Thymus (tissue), 11 donors: ENCODE results near the gene FAM240B. TPM values are rescaled to one million over a fixed set of nuclear protein-coding genes. Genes with fewer than 3 reads are reported as not detected.

Experiments
- DNase-seq, 9 donors: peaks; one replicate each; pipeline ENCODE4 v3.0.0-alpha.2; 2013; ENCODE audit warnings: low spot score in 9 of 9, low read depth in 6 of 9, missing footprints in 1 of 9
- H3K27ac ChIP-seq, 2 donors: one replicate each; pipeline ENCODE4 v1.5.1; 2013; ENCODE audit warnings: control low read depth in 1 of 2, low read depth in 1 of 2, low read length in 1 of 2, mild to moderate bottlenecking in 1 of 2, moderate library complexity in 1 of 2
- H3K27me3 ChIP-seq, 2 donors: one replicate each; pipeline ENCODE4 v1.5.1; 2013; ENCODE audit warnings: low read length in 1 of 2; ENCODE audit not compliant: control insufficient read depth in 2 of 2, insufficient read depth in 1 of 2
- H3K36me3 ChIP-seq, 2 donors: one replicate each; pipeline ENCODE4 v1.5.1; 2013; ENCODE audit warnings: low read length in 1 of 2, mild to moderate bottlenecking in 1 of 2, moderate library complexity in 1 of 2; ENCODE audit not compliant: control insufficient read depth in 2 of 2, insufficient read depth in 2 of 2
- H3K4me1 ChIP-seq, 2 donors: one replicate each; pipeline ENCODE4 v1.5.1; 2013; ENCODE audit warnings: low read length in 2 of 2; ENCODE audit not compliant: control insufficient read depth in 2 of 2, insufficient read depth in 2 of 2
- H3K4me3 ChIP-seq, 2 donors: one replicate each; pipeline ENCODE4 v1.5.1; 2013; ENCODE audit warnings: low read length in 2 of 2, control low read depth in 1 of 2, mild to moderate bottlenecking in 1 of 2
- H3K9me3 ChIP-seq, 2 donors: one replicate each; pipeline ENCODE4 v1.5.1; 2013; ENCODE audit warnings: low read length in 1 of 2, mild to moderate bottlenecking in 1 of 2; ENCODE audit not compliant: control insufficient read depth in 2 of 2, insufficient read depth in 1 of 2
- WGBS: extraction: QIAGEN DNeasy Blood & Tissue Kit; methylation state at CpG from one replicate; pipeline ENCODE4 v1.1.7; 2013; 5-methylcytosine and 5-hydroxymethylcytosine counted together
- polyA plus RNA-seq: library from polyadenylated mRNA; stranded (reverse); fragments of 200-250 nt; gene quantifications from one replicate; pipeline ENCODE4 v1.2.3, GENCODE V29; 2013
- total RNA-seq: library from RNA; stranded (reverse); fragments of 120-200 nt; gene quantifications from one replicate; pipeline ENCODE4 v1.2.4, GENCODE V29; 2013
- donor health status: healthy.

Gene FAM240B
- total and polyA plus RNA-seq, 2 donors, result 0.16 TPM; not detected in 1

DNA sequence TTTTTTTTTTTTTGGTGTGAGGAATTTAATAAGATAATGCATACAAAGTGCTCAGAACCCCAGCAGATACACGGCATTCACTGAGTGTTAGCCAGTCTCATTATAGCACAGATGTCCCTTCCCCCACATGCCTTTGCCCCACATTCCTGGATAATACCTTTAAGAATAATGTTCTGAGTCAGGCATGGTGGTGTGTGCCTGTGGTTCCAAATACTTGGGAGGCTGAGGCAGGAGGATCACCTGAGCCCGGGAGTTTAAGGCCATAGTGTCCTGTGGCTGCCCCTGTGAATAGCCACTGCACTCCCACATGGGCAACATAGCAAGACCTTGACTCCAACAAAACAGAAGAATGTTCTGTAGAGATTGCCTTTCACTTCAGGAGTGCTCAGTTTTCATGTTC lies 75.3 kb downstream of the FAM240B start:
- Histone ChIP-seq H3K4me1 (no peaks in the 10 kb centered on the region), H3K9me3 (no peaks in the 10 kb centered on the region), H3K4me3 (no peak overlapping the region), H3K36me3 (no peaks in the 10 kb centered on the region), H3K27me3 (no peaks in the 10 kb centered on the region), H3K27ac (no peak overlapping the region)
- 75% methylated on average over 2 of the region's 2 CpGs for WGBS
- no peak for DNase-seq

Other genes starting within 250 kb of the FAM240B start
- 2.8 TPM for gene ANKRD18A, start 99.5 kb downstream of the FAM240B start, total RNA-seq
- 9.2 TPM for gene ANKRD18A, start 99.5 kb downstream of the FAM240B start, polyA plus RNA-seq